Gastroesophageal sphincter (tissue), 4 donors: ENCODE data around the gene FBXW5. TPM values are rescaled to one million over a fixed set of nuclear protein-coding genes. Genes with fewer than 3 reads are reported as not detected.
A peak's percentile ranks its signal among the peaks of the same experiment; 100 is the strongest.

ENCODE experiments used
- ATAC-seq: fragments of 150-250 bp; one replicate; pipeline ENCODE4 v1.9.1; 2016; ENCODE audit warnings: mild to moderate bottlenecking, moderate library complexity
- H3K27ac ChIP-seq, 4 donors: fragments of 200-600 bp; sonication (generic) in 3 of 4; 1 replicate in 3 of 4; 2 replicates in 1 of 4; pipeline ENCODE4 v1.5.1; 2016 to 2019
- H3K27me3 ChIP-seq: fragments of 200-600 bp; sonication (generic); one replicate; pipeline ENCODE4 v1.5.1; 2019
- H3K36me3 ChIP-seq, 2 donors: fragments of 200-600 bp; sonication (generic); one replicate each; pipeline ENCODE4 v1.5.1; 2019; ENCODE audit warnings: control low read depth in 1 of 2
- H3K4me1 ChIP-seq, 3 donors: fragments of 200-600 bp; sonication (generic); 1 replicate in 2 of 3; 2 replicates in 1 of 3; pipeline ENCODE4 v1.5.1; 2016 to 2019; ENCODE audit warnings: control low read depth in 2 of 3
- H3K4me3 ChIP-seq, 2 donors: fragments of 200-600 bp; sonication (generic); one replicate each; pipeline ENCODE4 v1.5.1; 2019; ENCODE audit warnings: mild to moderate bottlenecking in 1 of 2, moderate library complexity in 1 of 2
- H3K9me3 ChIP-seq, 3 donors: fragments of 200-600 bp; sonication (generic); one replicate each; pipeline ENCODE4 v1.5.1; 2017 to 2019; ENCODE audit warnings: control low read depth in 2 of 3
- CTCF ChIP-seq, 4 experiments: fragments of 200-600 bp in 2 of 4; fragments of 450-650 bp in 2 of 4; sonication (generic) in 1 of 4; IDR thresholded peaks; one replicate each; pipeline ENCODE4 v1.5.1; 2017 to 2019; ENCODE audit warnings: antibody characterized with exemption in 4 of 4, mild to moderate bottlenecking in 2 of 4, moderate library complexity in 2 of 4
- EP300 ChIP-seq: sonication (generic); formaldehyde crosslinking; IDR thresholded peaks from one replicate; pipeline ENCODE4 v1.6.1; 2017; ENCODE audit warnings: antibody characterized with exemption, mild to moderate bottlenecking
- POLR2A ChIP-seq, 2 donors: fragments of 450-650 bp; IDR thresholded peaks; one replicate each; pipeline ENCODE4 v1.6.1; 2017; ENCODE audit warnings: antibody characterized with exemption in 2 of 2, mild to moderate bottlenecking in 2 of 2, moderate library complexity in 1 of 2
- POLR2AphosphoS5 ChIP-seq: sonication (generic); formaldehyde crosslinking; IDR thresholded peaks from one replicate; pipeline ENCODE4 v1.6.1; 2017; ENCODE audit warnings: antibody characterized with exemption
- WGBS, 2 donors: methylation state at CpG; one replicate each; pipeline ENCODE4 v1.1.5; 2018; ENCODE audit warnings: low coverage in 1 of 2; 5-methylcytosine and 5-hydroxymethylcytosine counted together
- total RNA-seq, 4 donors: library from RNA; depleted of rRNA; stranded (reverse); fragments of >200 nt; gene quantifications; one replicate each; pipeline ENCODE4 v1.1.0, GENCODE V29; 2016

The FBXW5 gene
- total RNA-seq, 4 donors from 2014 or later: 171 to 310 (median 236) TPM

GRCh38 chr9:136963341-136963740, 18.8 kb upstream of the FBXW5 start:
- peaks cover 0 to 8% (median 8%) of the 10 kb centered on the region in 3 donors for H3K4me1 ChIP-seq
- H3K27me3 ChIP-seq: peaks cover 36% of the 10 kb centered on the region
- no peak overlapping the region for H3K4me3 ChIP-seq
- no peaks in the 10 kb centered on the region for H3K9me3 ChIP-seq
- H3K36me3 ChIP-seq: no peaks in the 10 kb centered on the region
- no peak overlapping the region for H3K27ac ChIP-seq
- no peak for ATAC-seq
- no CpG with 5 or more reads among the region's 15 CpGs for WGBS, 2 donors
- no peak for TF ChIP-seq EP300
- no peak for TF ChIP-seq POLR2A (IDR thresholded peaks at IDR 0.05)
- no peak for TF ChIP-seq POLR2AphosphoS5
- no peak for TF ChIP-seq CTCF (IDR thresholded peaks at IDR 0.05)

DNA sequence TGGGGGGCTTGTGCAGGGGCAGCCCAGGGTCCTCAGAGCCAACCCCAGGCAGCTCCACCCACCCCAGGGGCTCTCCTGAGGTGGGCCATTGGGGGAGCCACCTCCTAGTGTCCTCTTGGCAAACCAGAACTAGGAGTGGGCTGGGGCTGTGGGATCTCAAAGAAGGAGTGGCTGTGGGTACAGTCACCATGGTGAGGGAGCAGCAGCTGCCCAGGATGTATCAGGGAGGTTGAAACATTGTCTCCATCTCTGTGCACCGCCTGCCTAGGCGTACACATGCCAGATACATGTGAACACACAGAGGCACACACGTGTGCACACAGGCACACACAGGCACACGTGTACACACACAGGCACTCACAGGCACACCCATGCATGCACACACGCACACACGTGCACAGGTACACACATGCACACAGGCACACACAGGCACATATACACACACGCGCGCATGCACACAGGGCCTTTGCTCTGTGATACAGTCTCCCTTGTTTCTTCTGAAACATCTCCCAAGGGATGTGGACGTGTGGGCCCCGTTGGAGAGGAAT, 18.2 kb upstream of the FBXW5 start:
- H3K36me3 ChIP-seq: no peaks in the 10 kb centered on the region
- H3K27me3 ChIP-seq: peaks cover 30% of the 10 kb centered on the region
- 60% methylated on average over 2 of the region's 11 CpGs; no CpG with 5 or more reads in 1 of the 2 donors for WGBS, 2 donors
- H3K27ac ChIP-seq: no peak overlapping the region
- H3K9me3 ChIP-seq: no peaks in the 10 kb centered on the region
- TF ChIP-seq POLR2AphosphoS5: no peak
- no peak for TF ChIP-seq EP300
- no peak for TF ChIP-seq POLR2A (IDR thresholded peaks at IDR 0.05)
- TF ChIP-seq CTCF (IDR thresholded peaks at IDR 0.05): no peak
- peaks cover 0 to 8% (median 8%) of the 10 kb centered on the region in 3 donors for H3K4me1 ChIP-seq
- no peak for ATAC-seq
- no peak overlapping the region for H3K4me3 ChIP-seq

- ATAC-seq: no peak
- peaks cover 0 to 8% (median 8%) of the 10 kb centered on the region in 3 donors for H3K4me1 ChIP-seq
- no peaks in the 10 kb centered on the region for H3K36me3 ChIP-seq
- no peak overlapping the region for H3K4me3 ChIP-seq
- WGBS, 2 donors: 97 to 98% methylated on average over 6 to 8 of the region's 9 CpGs
- TF ChIP-seq EP300 (no peak), POLR2A (IDR thresholded peaks at IDR 0.05) (no peak), POLR2AphosphoS5 (no peak), CTCF (IDR thresholded peaks at IDR 0.05) (no peak)
- no peak overlapping the region for H3K27ac ChIP-seq
- H3K27me3 ChIP-seq: peaks cover 28% of the 10 kb centered on the region
- no peaks in the 10 kb centered on the region for H3K9me3 ChIP-seq
Observed at GRCh38 chr9:136962163-136962562, 17.6 kb upstream of the FBXW5 start.

- ATAC-seq: peak; percentile 67
- TF ChIP-seq POLR2AphosphoS5 (no peak), CTCF (IDR thresholded peaks at IDR 0.05) (no peak), POLR2A (IDR thresholded peaks at IDR 0.05) (no peak), EP300 (no peak)
- Histone ChIP-seq H3K9me3 (no peaks in the 10 kb centered on the region), H3K36me3 (no peaks in the 10 kb centered on the region), H3K4me3 (no peak overlapping the region), H3K4me1 (peaks cover 0 to 8% (median 8%) of the 10 kb centered on the region in 3 donors), H3K27ac (no peak overlapping the region), H3K27me3 (peaks cover 27% of the 10 kb centered on the region)
- WGBS, 2 donors: 73% methylated on average over 1 of the region's 23 CpGs; no CpG with 5 or more reads in 1 of the 2 donors
Observed at GRCh38 chr9:136961279-136962065, 16.9 kb upstream of the FBXW5 start.

DNA sequence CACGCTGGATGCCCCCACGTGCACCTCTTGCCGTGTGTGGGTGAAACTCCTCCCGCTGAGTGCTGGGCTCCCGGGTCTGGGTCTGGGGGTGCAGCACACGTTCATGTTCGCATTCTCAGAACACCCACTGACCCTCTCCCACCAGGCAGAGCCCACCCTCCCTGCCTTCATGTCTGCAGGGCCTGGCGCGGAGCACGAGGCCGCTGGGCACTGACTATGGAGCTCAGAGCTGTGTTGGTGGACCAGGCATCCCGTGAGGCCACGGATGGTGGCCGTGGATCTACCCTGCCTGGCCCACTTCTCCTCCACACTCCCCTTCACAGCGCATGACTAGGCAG, 16.4 kb upstream of the FBXW5 start:
- H3K4me1 ChIP-seq: peaks cover 0 to 4% (median 2%) of the 10 kb centered on the region in 3 donors
- no peak overlapping the region for H3K4me3 ChIP-seq

More for the DNA sequence above, 16.4 kb upstream of the FBXW5 start:
- ATAC-seq: peak; percentile 2
- TF ChIP-seq CTCF (IDR thresholded peaks at IDR 0.05) (no peak), POLR2A (IDR thresholded peaks at IDR 0.05) (no peak), EP300 (no peak), POLR2AphosphoS5 (no peak)
- H3K36me3 ChIP-seq: no peaks in the 10 kb centered on the region
- H3K27ac ChIP-seq: no peak overlapping the region
- 100% methylated on average over 1 of the region's 15 CpGs; no CpG with 5 or more reads in 1 of the 2 donors for WGBS, 2 donors
- H3K27me3 ChIP-seq: peaks cover 21% of the 10 kb centered on the region
- no peaks in the 10 kb centered on the region for H3K9me3 ChIP-seq
